ENCODE results near the gene TEAD3. TPM values are rescaled to one million over a fixed set of nuclear protein-coding genes. Genes with fewer than 3 reads are reported as not detected.

The TEAD3 gene
- total and polyA plus RNA-seq, 7 donors: 12.1 to 44.3 (median 23.0) TPM

- H3K9me3 ChIP-seq: no peaks in the 10 kb centered on the region
- no peak for DNase-seq
- no peak overlapping the region for H3K4me3 ChIP-seq
- H3K36me3 ChIP-seq (ENCODE audit: insufficient read depth in 1 of 2, low read depth in 1 of 2): no peaks in the 10 kb centered on the region
- WGBS, 3 donors: 56 to 69% (median 61%) methylated on average over 4 to 5 of the region's 5 CpGs
- no peak for TF ChIP-seq CTCF (IDR thresholded peaks at IDR 0.05)
- no peaks in the 10 kb centered on the region for H3K27me3 ChIP-seq (ENCODE audit: insufficient read depth in 3 of 3, low read length in 2 of 3)
- intact Hi-C loops (cut with DNase I): no loop called here
- peak overlapping the region; percentile 74 for H3K27ac ChIP-seq
- H3K4me1 ChIP-seq: peaks cover 58% of the 10 kb centered on the region
- ATAC-seq: no peak
These were observed 5.2 kb downstream of the TEAD3 start for GRCh38 chr6:35491558-35492257.

GRCh38 chr6:35490821-35491557, 5.9 kb downstream of the TEAD3 start:
- Histone ChIP-seq H3K27ac (peak overlapping the region; percentile 74), H3K4me1 (peaks cover 63% of the 10 kb centered on the region), H3K4me3 (peak overlapping the region; percentile 49), H3K36me3 (ENCODE audit: insufficient read depth in 1 of 2, low read depth in 1 of 2) (peaks cover 0 to 4% of the 10 kb centered on the region in 2 donors), H3K27me3 (ENCODE audit: insufficient read depth in 3 of 3, low read length in 2 of 3) (no peaks in the 10 kb centered on the region), H3K9me3 (no peaks in the 10 kb centered on the region)
- ATAC-seq (peak in 2 of 4 donors; percentile 1 to 7), DNase-seq (no peak)
- intact Hi-C loops (cut with DNase I): no loop called here
- WGBS, 3 donors: 53 to 62% (median 55%) methylated on average over 6 to 8 of the region's 8 CpGs
- TF ChIP-seq CTCF (IDR thresholded peaks at IDR 0.05): no peak

GRCh38 chr6:35489995-35490791, 6.7 kb downstream of the TEAD3 start:
- Histone ChIP-seq H3K27ac (peak overlapping the region; percentile 74), H3K36me3 (ENCODE audit: insufficient read depth in 1 of 2, low read depth in 1 of 2) (peaks cover 0 to 6% of the 10 kb centered on the region in 2 donors), H3K4me1 (peaks cover 57% of the 10 kb centered on the region), H3K4me3 (peak overlapping the region; percentile 49), H3K9me3 (no peaks in the 10 kb centered on the region), H3K27me3 (ENCODE audit: insufficient read depth in 3 of 3, low read length in 2 of 3) (no peaks in the 10 kb centered on the region)
- intact Hi-C loops (cut with DNase I): no loop called here
- no peak for TF ChIP-seq CTCF (IDR thresholded peaks at IDR 0.05)
- 9 to 12% (median 10%) methylated on average over 23 to 28 of the region's 28 CpGs for WGBS, 3 donors
- ATAC-seq: peak; percentile 75 to 88 (median 80)
- peak; percentile 79 to 88 for DNase-seq

GRCh38 chr6:35489066-35489465, 7.8 kb downstream of the TEAD3 start:
- 95% methylated on average over 1 of the region's 1 CpG for WGBS, 3 donors

More at GRCh38 chr6:35489066-35489465, 7.8 kb downstream of the TEAD3 start:
- H3K36me3 ChIP-seq (ENCODE audit: insufficient read depth in 1 of 2, low read depth in 1 of 2): peaks cover 0 to 16% of the 10 kb centered on the region in 2 donors
- no peaks in the 10 kb centered on the region for H3K9me3 ChIP-seq
- no peak for TF ChIP-seq CTCF (IDR thresholded peaks at IDR 0.05)
- DNase-seq: no peak
- H3K27me3 ChIP-seq (ENCODE audit: insufficient read depth in 3 of 3, low read length in 2 of 3): no peaks in the 10 kb centered on the region
- no peak for ATAC-seq
- H3K27ac ChIP-seq: peak overlapping the region; percentile 74
- no peak overlapping the region for H3K4me3 ChIP-seq
- intact Hi-C loops (cut with DNase I): no loop called here
- peaks cover 48% of the 10 kb centered on the region for H3K4me1 ChIP-seq

All from psoas muscle (tissue), 8 donors.